Muscle layer of duodenum (tissue), 2 donors: Measurements from ENCODE around the gene LCE5A.
"Not testable (repeated sequence)": the region's sequence is repeated elsewhere in the genome, so short reads cannot be mapped to it uniquely, and the experiment has no call there.

Experiments
- H3K27ac ChIP-seq: one replicate; pipeline ENCODE4 v1.7.0; 2013; ENCODE audit warnings: mild to moderate bottlenecking, low read length
- H3K27me3 ChIP-seq: one replicate; pipeline ENCODE4 v1.7.0; 2013; ENCODE audit warnings: low read depth, mild to moderate bottlenecking, control low read depth, low read length
- H3K36me3 ChIP-seq, 2 donors: one replicate each; pipeline ENCODE4 v1.7.0; 2013; ENCODE audit warnings: low read length in 2 of 2, control low read depth in 1 of 2, mild to moderate bottlenecking in 1 of 2; ENCODE audit not compliant: insufficient read depth in 2 of 2, control insufficient read depth in 1 of 2
- H3K4me1 ChIP-seq, 2 donors: one replicate each; pipeline ENCODE4 v1.7.0; 2013; ENCODE audit warnings: low read length in 2 of 2, mild to moderate bottlenecking in 2 of 2, control low read depth in 1 of 2, moderate library complexity in 1 of 2; ENCODE audit not compliant: insufficient read depth in 2 of 2, control insufficient read depth in 1 of 2
- H3K4me3 ChIP-seq, 2 donors: one replicate each; pipeline ENCODE4 v1.7.0; 2013; ENCODE audit warnings: low read length in 2 of 2, low read depth in 1 of 2, mild to moderate bottlenecking in 1 of 2
- H3K9me3 ChIP-seq, 2 donors: one replicate each; pipeline ENCODE4 v1.7.0; 2013; ENCODE audit warnings: low read length in 2 of 2, control low read depth in 1 of 2, mild to moderate bottlenecking in 1 of 2; ENCODE audit not compliant: control insufficient read depth in 1 of 2
- donor health status: healthy.

LCE5A gene

GRCh38 chr1:152510503-152510902 is at the start of gene LCE5A:
Gene LCE5A (plus strand): TSS chr1:152510803. CDS start chr1:152511535, 732 bp downstream.
- H3K4me1 ChIP-seq, result peaks cover 0 to 1% of the 10 kb centered on the region in 2 donors
- no peak within 1 kb of the TSS for H3K4me3 ChIP-seq
- no peaks in the 10 kb centered on the region for H3K9me3 ChIP-seq
- peaks cover 16% of the 10 kb centered on the region for H3K27me3 ChIP-seq
- no peaks in the 10 kb centered on the region for H3K36me3 ChIP-seq
- H3K27ac ChIP-seq, result no peak within 1 kb of the TSS

DNA sequence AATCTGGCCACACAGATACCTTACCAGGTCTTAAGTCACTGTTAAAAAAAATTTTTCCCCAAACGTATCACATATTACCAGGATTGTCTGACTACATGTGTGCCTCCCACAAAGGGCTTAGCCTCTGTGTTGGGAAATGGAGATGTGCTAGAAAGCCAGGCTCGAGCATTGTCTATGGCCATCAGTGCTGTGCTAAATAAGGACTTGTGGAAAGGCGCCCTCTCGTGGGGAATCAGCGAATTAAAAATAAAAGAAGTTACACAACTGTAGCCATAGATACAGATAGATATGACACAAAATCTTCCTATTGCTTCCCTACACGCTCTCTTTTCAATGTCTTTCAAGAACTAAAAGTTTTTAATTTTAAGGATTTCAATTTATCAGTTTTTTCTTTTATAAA is 49.1 kb upstream of the LCE5A start:
- Histone ChIP-seq H3K4me3 (no peak overlapping the region), H3K9me3 (no peaks in the 10 kb centered on the region)

GRCh38 chr1:152462636-152463035 is 48.0 kb upstream of the LCE5A start:
- Histone ChIP-seq H3K27ac (no peak overlapping the region), H3K9me3 (no peaks in the 10 kb centered on the region), H3K4me3 (no peak overlapping the region), H3K4me1 (peaks cover 0 to 3% of the 10 kb centered on the region in 2 donors), H3K36me3 (no peaks in the 10 kb centered on the region), H3K27me3 (no peaks in the 10 kb centered on the region)

More for the DNA sequence above, 49.1 kb upstream of the LCE5A start:
- H3K27ac ChIP-seq, result no peak overlapping the region
- H3K4me1 ChIP-seq, result peaks cover 0 to 3% of the 10 kb centered on the region in 2 donors
- H3K36me3 ChIP-seq, result no peaks in the 10 kb centered on the region
- no peaks in the 10 kb centered on the region for H3K27me3 ChIP-seq

GRCh38 chr1:152466217-152466616 is 44.4 kb upstream of the LCE5A start:
- no peaks in the 10 kb centered on the region for H3K36me3 ChIP-seq
- no peak overlapping the region for H3K27ac ChIP-seq
- no peak overlapping the region for H3K4me3 ChIP-seq
- H3K4me1 ChIP-seq, result no peaks in the 10 kb centered on the region
- H3K9me3 ChIP-seq, result no peaks in the 10 kb centered on the region
- H3K27me3 ChIP-seq, result no peaks in the 10 kb centered on the region

DNA sequence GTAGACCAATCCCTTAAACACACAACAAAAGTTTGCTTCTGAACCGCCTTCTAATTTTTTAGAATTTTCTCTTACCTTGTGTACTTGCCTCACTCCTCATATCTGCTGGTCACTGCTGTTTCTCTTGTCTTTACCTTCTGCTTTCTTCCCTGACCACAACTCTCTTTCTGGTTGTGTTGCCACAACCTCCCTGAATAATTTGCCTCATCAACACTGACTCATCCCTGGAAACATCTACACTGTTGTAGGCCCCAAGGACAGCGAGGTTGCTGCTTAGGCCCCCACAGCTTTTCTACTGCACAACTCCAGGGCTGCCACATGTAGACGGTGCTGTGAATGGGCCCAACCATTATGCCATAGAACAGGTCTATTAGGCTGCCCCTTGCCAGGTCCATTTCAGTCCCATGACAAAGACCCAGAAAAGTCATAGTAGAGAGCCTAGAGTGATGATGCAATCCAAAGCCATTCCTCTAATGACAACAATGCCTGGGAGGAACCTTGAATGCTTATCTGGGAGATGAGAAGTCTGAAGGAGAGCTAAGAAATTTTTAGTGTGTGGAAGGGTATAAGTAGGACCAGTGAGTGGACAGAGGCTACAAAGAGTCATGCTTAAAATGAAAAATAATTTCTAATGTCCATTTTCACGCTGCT is 36.6 kb upstream of the LCE5A start:
- Histone ChIP-seq H3K27me3 (no peaks in the 10 kb centered on the region), H3K27ac (no peak overlapping the region), H3K36me3 (no peaks in the 10 kb centered on the region), H3K9me3 (peaks cover 0 to 9% of the 10 kb centered on the region in 2 donors), H3K4me3 (no peak overlapping the region), H3K4me1 (no peaks in the 10 kb centered on the region)

GRCh38 chr1:152479792-152480595 is 30.6 kb upstream of the LCE5A start:
- Histone ChIP-seq H3K9me3 (peaks cover 0 to 9% of the 10 kb centered on the region in 2 donors), H3K4me3 (no peak overlapping the region)

GRCh38 chr1:152481869-152482664 is 28.5 kb upstream of the LCE5A start:
- Histone ChIP-seq H3K27me3 (no peaks in the 10 kb centered on the region), H3K27ac (no peak overlapping the region), H3K36me3 (no peaks in the 10 kb centered on the region), H3K4me1 (no peaks in the 10 kb centered on the region), H3K4me3 (no peak overlapping the region), H3K9me3 (peaks cover 0 to 4% of the 10 kb centered on the region in 2 donors)

More at GRCh38 chr1:152479792-152480595, 30.6 kb upstream of the LCE5A start:
- Histone ChIP-seq H3K36me3 (no peaks in the 10 kb centered on the region), H3K27me3 (no peaks in the 10 kb centered on the region), H3K4me1 (no peaks in the 10 kb centered on the region), H3K27ac (no peak overlapping the region)

DNA sequence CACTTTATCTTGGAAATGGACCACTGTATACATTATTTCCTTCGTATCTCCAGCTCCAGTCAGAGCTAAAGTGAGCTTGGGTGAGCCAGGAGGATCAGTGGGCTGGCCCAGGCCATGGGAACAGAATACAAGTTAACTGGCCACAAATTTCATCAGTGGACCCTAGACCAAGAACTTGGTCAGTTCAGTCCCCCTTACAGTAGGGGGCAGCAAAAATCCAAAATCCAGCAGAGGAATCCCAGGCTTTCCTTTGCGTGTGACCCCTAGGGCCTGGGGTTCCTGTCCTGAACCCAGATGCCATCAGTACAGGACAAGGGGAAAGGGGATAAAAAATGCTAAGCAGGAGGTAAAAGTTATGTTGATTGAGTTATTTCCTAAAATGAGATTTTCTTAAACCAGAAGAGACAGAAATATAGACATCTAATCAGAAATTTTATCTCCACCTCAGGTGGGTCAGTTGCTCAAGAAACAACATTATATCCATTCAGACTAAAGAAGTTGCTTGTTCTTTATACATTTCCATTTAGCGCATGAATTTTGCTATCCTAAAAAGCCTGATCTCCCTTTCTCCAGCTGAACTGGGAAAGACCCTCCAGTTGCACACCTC is 24.1 kb upstream of the LCE5A start:
- Histone ChIP-seq H3K9me3 (peaks cover 0 to 4% of the 10 kb centered on the region in 2 donors), H3K27ac (no peak overlapping the region), H3K27me3 (no peaks in the 10 kb centered on the region), H3K4me3 (no peak overlapping the region), H3K36me3 (no peaks in the 10 kb centered on the region), H3K4me1 (no peaks in the 10 kb centered on the region)

GRCh38 chr1:152487871-152488270 is 22.7 kb upstream of the LCE5A start:
- no peak overlapping the region for H3K27ac ChIP-seq
- no peaks in the 10 kb centered on the region for H3K4me1 ChIP-seq
- H3K4me3 ChIP-seq, result no peak overlapping the region
- no peaks in the 10 kb centered on the region for H3K27me3 ChIP-seq
- peaks cover 0 to 4% of the 10 kb centered on the region in 2 donors for H3K9me3 ChIP-seq
- H3K36me3 ChIP-seq, result no peaks in the 10 kb centered on the region

DNA sequence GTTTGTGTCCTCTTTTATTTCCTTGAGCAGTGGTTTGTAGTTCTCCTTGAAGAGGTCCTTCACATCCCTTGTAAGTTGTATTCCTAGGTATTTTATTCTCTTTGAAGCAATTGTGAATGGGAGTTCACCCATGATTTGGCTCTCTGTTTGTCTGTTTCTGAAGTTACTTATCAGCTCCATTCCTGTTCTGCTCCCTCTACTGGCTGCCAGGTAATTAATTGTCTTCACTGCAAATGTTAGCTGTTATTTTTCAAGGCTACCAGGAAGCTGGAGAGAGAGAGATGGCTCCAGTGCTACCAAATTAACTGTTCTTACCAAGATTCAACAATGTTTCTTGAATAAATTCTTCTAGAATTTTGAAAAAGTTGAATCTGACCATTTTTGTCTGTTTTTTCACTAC is 19.1 kb upstream of the LCE5A start:
- H3K4me1 ChIP-seq, H3K4me3 ChIP-seq, H3K9me3 ChIP-seq, H3K27me3 ChIP-seq, H3K36me3 ChIP-seq, H3K27ac ChIP-seq: not testable (repeated sequence)
